T-cell (primary cell): ENCODE measurements around the gene TRNAU1AP. TPM values are rescaled to one million over a fixed set of nuclear protein-coding genes. Genes with fewer than 3 reads are reported as not detected.
"Not testable (repeated sequence)": the region's sequence is repeated elsewhere in the genome, so short reads cannot be mapped to it uniquely, and the experiment has no call there.

ENCODE experiments used
- ATAC-seq, 4 experiments: fragments of 200-7000 bp in 3 of 4; fragments of 150-1000 bp in 1 of 4; cut with Tn5 transposase; replicated peaks in 1 of 4; 1 replicate in 3 of 4; 2 replicates in 1 of 4; pipeline ENCODE4 v1.10.0; 2021; ENCODE audit warnings: moderate library complexity in 3 of 4, mild to moderate bottlenecking in 2 of 4, moderate number of reproducible peaks in 1 of 4
- CTCF ChIA-PET, 2 donors: fragments of 300-600 bp; sonication (Branson Sonifier 250); formaldehyde crosslinking; loops; one replicate each; lab custom pipeline; 2022; ENCODE audit warnings: antibody characterized with exemption in 2 of 2; lab: Charles Lee
- POLR2A ChIA-PET, 2 donors: fragments of 300-600 bp; sonication (Branson Sonifier 250); formaldehyde crosslinking; loops; one replicate each; lab custom pipeline; 2022; ENCODE audit warnings: antibody characterized with exemption in 2 of 2; lab: Charles Lee
- DNase-seq, 35 experiments: peaks; one replicate each; pipeline versions ENCODE4 v3.0.0 to v3.0.0-alpha.2; 2013 to 2023
- H3K27ac ChIP-seq: one replicate; pipeline ENCODE4 v1.5.1; 2013; ENCODE audit warnings: low read length
- H3K27me3 ChIP-seq, 2 experiments: replicated peaks in 1 of 2; 1 replicate in 1 of 2; 2 replicates in 1 of 2; pipeline versions ENCODE4 v1.6.1 to v1.7.0; 2013; ENCODE audit warnings: low read length in 1 of 2, mixed read lengths in 1 of 2; ENCODE audit not compliant: control insufficient read depth in 2 of 2, insufficient read depth in 2 of 2; ENCODE audit errors: extremely low read depth in 1 of 2
- H3K36me3 ChIP-seq, 2 donors: 1 replicate in 1 of 2; 2 replicates in 1 of 2; pipeline versions ENCODE4 v1.6.1 to v1.7.0; 2013; ENCODE audit warnings: low read length in 1 of 2; ENCODE audit not compliant: control insufficient read depth in 2 of 2, insufficient read depth in 1 of 2; ENCODE audit errors: extremely low read depth in 1 of 2
- H3K4me1 ChIP-seq, 2 experiments: 1 replicate in 1 of 2; 2 replicates in 1 of 2; pipeline versions ENCODE4 v1.6.1 to v1.7.0; 2013; ENCODE audit warnings: low read length in 2 of 2, mixed read lengths in 1 of 2; ENCODE audit not compliant: insufficient read depth in 2 of 2, control insufficient read depth in 1 of 2; ENCODE audit errors: extremely low read depth in 1 of 2
- H3K4me3 ChIP-seq, 2 donors: 1 replicate in 1 of 2; 2 replicates in 1 of 2; pipeline versions ENCODE4 v1.5.1 to v1.7.0; 2013; ENCODE audit warnings: mild to moderate bottlenecking in 2 of 2, low read length in 1 of 2, moderate library complexity in 1 of 2; ENCODE audit not compliant: control insufficient read depth in 1 of 2; ENCODE audit errors: extremely low read depth in 1 of 2
- H3K9me3 ChIP-seq: 2 replicates; pipeline ENCODE4 v1.7.0; 2013
- H3K27ac Mint-ChIP-seq, 2 donors: one replicate each; pipeline ENCODE4 v1.8.0; 2020 to 2021; ENCODE audit warnings: mild to moderate bottlenecking in 2 of 2, mixed read lengths in 2 of 2
- H3K27me3 Mint-ChIP-seq, 2 donors: one replicate each; pipeline ENCODE4 v1.8.0; 2021 to 2022; ENCODE audit warnings: mixed read lengths in 2 of 2
- H3K36me3 Mint-ChIP-seq: one replicate; pipeline ENCODE4 v1.8.0; 2021; ENCODE audit warnings: mixed read lengths
- H3K4me1 Mint-ChIP-seq, 3 donors: one replicate each; pipeline ENCODE4 v1.8.0; 2020 to 2022; ENCODE audit warnings: mixed read lengths in 3 of 3, mild to moderate bottlenecking in 1 of 3
- H3K4me3 Mint-ChIP-seq, 3 donors: one replicate each; pipeline ENCODE4 v1.8.0; 2020 to 2022; ENCODE audit warnings: mild to moderate bottlenecking in 3 of 3, mixed read lengths in 3 of 3, moderate library complexity in 3 of 3
- H3K9me3 Mint-ChIP-seq, 3 donors: one replicate each; pipeline ENCODE4 v1.8.0; 2020 to 2022; ENCODE audit warnings: mixed read lengths in 3 of 3
- WGBS: methylation state at CpG from one replicate; pipeline ENCODE4 v1.1.5; 2013; ENCODE audit warnings: missing lambda C conversion rate; ENCODE audit not compliant: insufficient coverage; 5-methylcytosine and 5-hydroxymethylcytosine counted together
- total RNA-seq, 35 experiments: library from RNA in 6 of 35; stranded (reverse) in 6 of 35; fragments of 120-200 nt in 1 of 35; gene quantifications; one replicate each; pipeline versions ENCODE4 v1.2.1 to v1.2.4 and lab custom pipeline; 2013 to 2026

The TRNAU1AP gene
- total RNA-seq, 5 donors from 2014 or later (not counting 1 experiment from before 2014, with no cell fraction given), result 28.6 to 47.6 (median 41.3) TPM

GRCh38 chr1:28572891-28573290 lies 20.0 kb downstream of the TRNAU1AP start:
- POLR2A ChIA-PET, H3K4me3 ChIP-seq, H3K9me3 ChIP-seq, CTCF ChIA-PET, H3K4me1 Mint-ChIP-seq, H3K27ac ChIP-seq, H3K4me3 Mint-ChIP-seq, ATAC-seq, H3K27ac Mint-ChIP-seq, H3K27me3 Mint-ChIP-seq, DNase-seq, H3K27me3 ChIP-seq, H3K4me1 ChIP-seq, H3K9me3 Mint-ChIP-seq: not testable (repeated sequence)
- peaks cover 14 to 63% of the 10 kb centered on the region in 2 donors for H3K36me3 ChIP-seq
- peaks cover 30% of the 10 kb centered on the region for H3K36me3 Mint-ChIP-seq
- WGBS, result 100% methylated on average over 5 of the region's 12 CpGs

GRCh38 chr1:28573564-28573963 lies 20.7 kb downstream of the TRNAU1AP start:
- no peak for DNase-seq

GRCh38 chr1:28577052-28577678 lies 24.3 kb downstream of the TRNAU1AP start:
- H3K4me1 Mint-ChIP-seq, result peaks cover 29 to 41% (median 32%) of the 10 kb centered on the region in 3 donors
- ATAC-seq, result no peak
- no peak for DNase-seq
- H3K27ac Mint-ChIP-seq, result peak overlapping the region; percentile 24 to 59
- H3K4me1 ChIP-seq, result peaks cover 9 to 28% of the 10 kb centered on the region in 2 experiments
- H3K9me3 ChIP-seq, result no peaks in the 10 kb centered on the region
- H3K4me3 ChIP-seq, result no peak overlapping the region
- H3K27me3 Mint-ChIP-seq, result no peaks in the 10 kb centered on the region
- H3K27ac ChIP-seq, result no peak overlapping the region
- no peak overlapping the region for H3K4me3 Mint-ChIP-seq
- WGBS, result 100% methylated on average over 1 of the region's 1 CpG
- CTCF ChIA-PET, result no interaction called here
- peaks cover 40% of the 10 kb centered on the region for H3K36me3 Mint-ChIP-seq
- POLR2A ChIA-PET, result no interaction called here
- peaks cover 9 to 52% of the 10 kb centered on the region in 2 donors for H3K36me3 ChIP-seq
- no peaks in the 10 kb centered on the region for H3K9me3 Mint-ChIP-seq
- no peaks in the 10 kb centered on the region for H3K27me3 ChIP-seq

More at GRCh38 chr1:28573564-28573963, 20.7 kb downstream of the TRNAU1AP start:
- POLR2A ChIA-PET, result no interaction called here
- H3K27ac Mint-ChIP-seq, result no peak overlapping the region
- WGBS, result 93% methylated on average over 5 of the region's 11 CpGs
- peaks cover 0 to under 1% of the 10 kb centered on the region in 2 experiments for H3K4me1 ChIP-seq
- no peak overlapping the region for H3K4me3 ChIP-seq
- H3K27me3 ChIP-seq, result no peaks in the 10 kb centered on the region
- H3K27me3 Mint-ChIP-seq, result no peaks in the 10 kb centered on the region
- H3K4me1 Mint-ChIP-seq, result peaks cover 6 to 9% (median 8%) of the 10 kb centered on the region in 3 donors
- H3K36me3 ChIP-seq, result peaks cover 14 to 63% of the 10 kb centered on the region in 2 donors
- H3K9me3 Mint-ChIP-seq, result no peaks in the 10 kb centered on the region
- H3K36me3 Mint-ChIP-seq, result peaks cover 31% of the 10 kb centered on the region
- H3K4me3 Mint-ChIP-seq, result no peak overlapping the region
- H3K27ac ChIP-seq, result no peak overlapping the region
- no peak for ATAC-seq
- no peaks in the 10 kb centered on the region for H3K9me3 ChIP-seq
- CTCF ChIA-PET, result interaction anchor here (0.7 kb wide), 2 partner anchors 303 to 548 kb away, joined by 3 to 4 read pairs; no protein-coding TSS in a partner anchor

GRCh38 chr1:28577738-28578536 lies 25.1 kb downstream of the TRNAU1AP start:
- ChIA-PET CTCF (interaction anchor here in 1 of 2 donors (2.1 kb wide), 1 partner anchor 60 kb away, joined by 6 read pairs; no protein-coding TSS in a partner anchor), POLR2A (no interaction called here)
- Mint-ChIP-seq H3K27ac (peak overlapping the region; percentile 14 to 23), H3K36me3 (peaks cover 40% of the 10 kb centered on the region), H3K9me3 (no peaks in the 10 kb centered on the region), H3K4me1 (peaks cover 33 to 48% (median 36%) of the 10 kb centered on the region in 3 donors), H3K4me3 (no peak overlapping the region), H3K27me3 (no peaks in the 10 kb centered on the region)
- Histone ChIP-seq H3K27ac (peak overlapping the region; percentile 9), H3K9me3 (no peaks in the 10 kb centered on the region), H3K4me1 (peaks cover 11 to 36% of the 10 kb centered on the region in 2 experiments), H3K36me3 (peaks cover 9 to 48% of the 10 kb centered on the region in 2 donors), H3K27me3 (no peaks in the 10 kb centered on the region), H3K4me3 (no peak overlapping the region)
- DNase-seq (peak in 1 of 35 experiments; percentile 18), ATAC-seq (no peak)
- WGBS, result 60% methylated on average over 1 of the region's 6 CpGs

- ATAC-seq (no peak), DNase-seq (no peak)
- Mint-ChIP-seq H3K27me3 (no peaks in the 10 kb centered on the region), H3K36me3 (peaks cover 40% of the 10 kb centered on the region), H3K27ac (peak overlapping the region; percentile 67 to 92), H3K9me3 (no peaks in the 10 kb centered on the region), H3K4me3 (peak overlapping the region in 2 of 3 donors; percentile 24 to 89), H3K4me1 (peaks cover 36 to 52% (median 38%) of the 10 kb centered on the region in 3 donors)
- ChIA-PET POLR2A (interaction anchor here (0.5 to 0.6 kb wide), 5 partner anchors 24 to 182 kb away, joined by 3 to 8 read pairs (median 5); no protein-coding TSS in a partner anchor), CTCF (interaction anchor here in 1 of 2 donors (0.5 to 2.1 kb wide), 3 partner anchors 25 to 71 kb away, joined by 4 to 6 read pairs (median 5); partner anchors contain the start of gene TRNAU1AP)
- H3K9me3 ChIP-seq, result no peaks in the 10 kb centered on the region
- no peaks in the 10 kb centered on the region for H3K27me3 ChIP-seq
- H3K4me3 ChIP-seq, result no peak overlapping the region
- WGBS, result 69% methylated on average over 3 of the region's 6 CpGs
- peaks cover 11 to 39% of the 10 kb centered on the region in 2 experiments for H3K4me1 ChIP-seq
- peak overlapping the region; percentile 36 for H3K27ac ChIP-seq
- peaks cover 9 to 41% of the 10 kb centered on the region in 2 donors for H3K36me3 ChIP-seq
Measured at GRCh38 chr1:28578696-28579218, 25.9 kb downstream of the TRNAU1AP start.

- peaks cover 9 to 40% of the 10 kb centered on the region in 2 donors for H3K36me3 ChIP-seq
- H3K27me3 ChIP-seq, result no peaks in the 10 kb centered on the region
- CTCF ChIA-PET, result interaction anchor here in 1 of 2 donors (0.5 to 2.1 kb wide), 6 partner anchors 26 to 331 kb away, joined by 3 to 6 read pairs (median 4); partner anchors contain the start of gene TRNAU1AP
- no peak overlapping the region for H3K27ac ChIP-seq
- peak overlapping the region in 1 of 2 donors; percentile 95 for H3K4me3 ChIP-seq
- DNase-seq (no peak), ATAC-seq (no peak)
- Mint-ChIP-seq H3K27ac (peak overlapping the region; percentile 92 to 93), H3K4me1 (peaks cover 36 to 52% (median 38%) of the 10 kb centered on the region in 3 donors), H3K27me3 (no peaks in the 10 kb centered on the region), H3K9me3 (no peaks in the 10 kb centered on the region), H3K4me3 (peak overlapping the region; percentile 89 to 97 (median 92)), H3K36me3 (peaks cover 40% of the 10 kb centered on the region)
- peaks cover 11 to 39% of the 10 kb centered on the region in 2 experiments for H3K4me1 ChIP-seq
- H3K9me3 ChIP-seq, result no peaks in the 10 kb centered on the region
- POLR2A ChIA-PET, result interaction anchor here (0.5 to 0.9 kb wide), 11 partner anchors 14 to 1676 kb away, joined by 3 to 15 read pairs (median 6); no protein-coding TSS in a partner anchor
- WGBS, result 60% methylated on average over 1 of the region's 1 CpG
Measured at GRCh38 chr1:28579401-28579800, 26.5 kb downstream of the TRNAU1AP start.
